HG03025 (cell line): ENCODE measurements around the gene TPCN1.

ENCODE experiments used
- ATAC-seq: cut with Tn5 transposase; IDR thresholded peaks from one replicate; pipeline ENCODE4 v1.9.1; 2021; ENCODE audit warnings: mild to moderate bottlenecking, moderate library complexity; ENCODE audit not compliant: unreplicated experiment, low FRiP score

Gene TPCN1

DNA sequence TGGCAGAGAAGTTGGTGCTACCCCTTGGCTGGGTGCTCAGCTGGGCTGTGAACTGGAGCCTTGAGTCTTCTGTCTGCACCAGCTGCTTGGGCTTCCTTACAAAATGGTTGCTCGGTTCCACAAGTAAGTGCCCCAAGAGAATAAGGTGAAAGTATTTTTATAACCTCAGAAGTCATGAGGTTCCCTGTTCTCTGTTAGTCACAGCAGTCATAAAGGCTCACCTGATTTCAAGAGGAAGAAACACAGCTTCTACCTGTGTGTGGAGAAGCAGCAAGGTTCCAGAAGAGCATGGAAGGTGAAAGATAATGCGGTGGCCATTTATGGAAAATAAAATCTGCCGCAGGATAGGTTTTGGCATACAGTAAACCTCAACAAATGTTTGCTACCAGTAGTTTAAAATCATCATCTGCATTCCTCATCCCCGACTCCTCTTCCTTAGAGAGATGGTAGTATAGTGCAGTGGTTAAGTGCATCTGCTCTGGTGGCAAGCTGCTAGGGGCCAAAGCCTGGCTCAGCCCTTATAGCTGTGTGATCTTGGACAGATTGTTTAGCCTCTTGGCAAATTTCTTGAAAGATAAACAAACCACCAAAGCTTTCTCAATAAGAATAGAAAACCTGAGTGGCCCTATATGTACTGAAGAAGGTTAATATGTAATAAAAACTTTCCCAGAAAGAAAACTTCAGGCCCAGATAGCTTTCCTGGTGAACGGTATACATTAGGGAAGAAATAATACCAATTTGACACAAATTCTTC is 32.4 kb downstream of the TPCN1 start:
- ATAC-seq = no peak

DNA sequence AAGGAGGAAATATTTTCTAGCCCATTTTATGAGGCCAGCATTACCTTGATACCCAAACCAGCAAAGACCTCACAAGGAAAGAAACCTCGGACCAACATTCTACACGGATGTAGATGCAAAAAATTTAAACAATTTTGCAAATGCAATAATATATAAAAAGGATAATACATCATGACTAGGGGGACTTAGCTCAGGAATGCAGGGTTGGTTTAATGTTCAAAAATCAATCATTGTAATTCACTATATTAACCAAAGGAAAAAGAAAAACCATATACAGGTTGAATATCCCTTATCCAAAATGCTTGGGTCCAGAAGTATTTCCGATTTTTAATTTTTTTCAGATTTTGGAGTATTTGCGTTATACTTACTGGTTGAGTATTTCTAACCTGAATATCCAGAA is 33.0 kb downstream of the TPCN1 start:
- ATAC-seq = no peak

DNA sequence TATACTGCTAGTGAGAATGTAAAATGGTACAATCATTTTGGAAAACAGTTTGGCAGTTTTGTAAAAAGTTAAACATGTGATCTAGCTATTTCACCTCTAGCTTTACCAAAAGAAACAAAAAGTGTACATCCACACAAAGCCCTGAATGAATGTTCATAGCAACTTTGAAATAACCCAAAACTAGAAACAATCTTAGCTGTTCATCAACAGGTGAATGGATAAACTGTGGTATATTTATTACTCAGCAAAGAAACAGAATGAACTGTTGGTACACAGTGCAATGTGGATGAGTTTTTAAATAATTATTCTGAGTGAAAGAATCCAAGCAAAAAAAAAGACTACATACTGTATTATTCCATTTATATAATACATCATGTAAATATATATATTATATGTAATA is 36.3 kb downstream of the TPCN1 start:
- no peak for ATAC-seq

DNA sequence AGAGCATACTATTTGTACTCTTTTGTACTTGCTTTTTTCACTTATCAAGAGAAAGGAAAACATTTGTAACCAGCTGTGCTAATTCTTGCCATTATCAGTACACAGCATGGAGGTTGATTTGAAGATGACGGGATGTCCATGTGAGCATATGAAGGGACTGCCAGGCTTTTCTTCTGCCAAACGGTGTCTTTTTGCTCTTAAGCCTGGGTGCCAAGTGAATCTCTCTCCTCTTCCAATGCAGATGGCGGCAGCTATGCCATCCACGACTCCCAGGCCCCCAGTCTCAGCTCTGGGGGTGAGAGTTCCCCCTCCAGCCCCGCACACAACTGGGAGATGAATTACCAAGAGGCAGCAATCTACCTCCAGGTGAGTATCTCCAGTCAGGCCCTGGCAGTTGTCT is 38.9 kb downstream of the TPCN1 start:
- no peak for ATAC-seq

DNA sequence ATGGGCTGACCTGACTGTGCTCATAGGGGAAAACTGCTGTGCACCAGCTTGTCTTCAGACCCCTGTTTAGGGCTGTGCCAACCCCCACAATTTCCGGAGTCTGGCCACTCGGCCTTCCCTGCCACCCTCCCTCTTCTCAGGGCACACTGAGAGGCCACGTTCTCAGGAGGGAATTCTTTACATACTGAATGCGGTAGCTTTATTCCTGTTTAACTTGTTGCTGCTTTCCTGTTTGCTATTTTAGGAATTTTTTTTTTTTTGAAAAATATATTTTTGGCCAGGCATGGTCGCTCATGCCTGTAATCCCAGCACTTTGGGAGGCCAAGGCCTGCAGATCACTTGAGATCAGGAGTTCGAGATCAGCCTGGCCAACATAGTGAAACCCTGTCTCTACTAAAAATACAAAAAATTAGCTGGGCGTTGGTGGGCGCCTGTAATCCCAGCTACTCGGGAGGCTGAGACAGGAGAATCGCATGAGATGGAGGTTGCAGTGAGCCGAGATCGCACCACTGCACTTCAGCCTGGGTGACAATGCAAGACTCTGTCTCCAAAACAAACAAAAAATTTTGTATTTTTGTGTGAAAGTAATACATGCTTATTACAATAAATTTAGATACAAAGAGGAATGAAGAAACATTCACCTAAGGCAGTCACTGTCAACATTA is 39.5 kb downstream of the TPCN1 start:
- no peak for ATAC-seq

DNA sequence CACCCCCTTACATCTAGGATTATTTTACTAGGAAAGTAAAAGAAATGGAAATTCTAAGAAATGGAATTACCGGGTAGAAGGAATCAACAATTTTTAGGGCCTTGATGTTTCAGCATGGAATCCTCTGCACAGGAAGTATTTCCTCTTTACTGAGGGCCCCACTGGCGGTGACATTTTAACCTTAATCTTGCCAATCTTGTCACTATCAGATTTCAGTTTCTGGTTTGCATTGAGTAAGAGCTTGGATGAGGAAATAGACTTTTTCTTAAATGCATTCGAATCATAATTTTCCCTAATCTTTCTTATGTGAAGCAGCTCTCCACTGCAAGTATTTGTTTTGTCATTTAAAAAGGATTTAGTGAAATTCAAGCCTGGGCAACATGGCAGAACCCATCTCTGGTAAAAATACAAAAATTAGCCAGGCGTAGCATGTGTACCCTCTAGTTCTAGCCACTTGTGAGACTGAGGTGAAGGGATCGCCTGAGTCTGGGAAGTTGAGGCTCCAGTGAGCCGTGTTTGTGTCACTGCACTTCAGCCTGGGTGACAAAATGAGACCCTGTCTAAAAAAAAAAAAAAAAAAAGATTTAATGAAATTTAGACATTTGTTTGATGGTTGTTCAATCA is 40.7 kb downstream of the TPCN1 start:
- ATAC-seq = no peak

DNA sequence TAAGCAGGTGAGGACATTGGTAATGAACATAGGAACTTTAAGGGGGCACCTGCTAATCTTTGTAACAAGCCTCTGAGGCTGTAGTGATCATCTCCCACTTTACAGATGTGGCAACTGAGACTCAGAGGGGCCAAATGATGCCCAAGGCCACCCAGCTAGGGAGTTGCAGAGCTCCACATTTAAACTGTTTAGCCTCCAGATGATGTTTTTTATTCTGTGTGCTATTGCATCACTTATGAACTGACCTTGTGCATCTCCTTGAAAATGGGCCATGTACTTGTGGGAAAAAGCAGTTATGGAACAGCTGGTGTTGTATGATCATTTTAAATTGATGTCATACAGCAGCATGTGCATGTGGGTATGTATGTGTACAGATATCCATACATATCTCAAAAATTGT is 41.4 kb downstream of the TPCN1 start:
- no peak for ATAC-seq

DNA sequence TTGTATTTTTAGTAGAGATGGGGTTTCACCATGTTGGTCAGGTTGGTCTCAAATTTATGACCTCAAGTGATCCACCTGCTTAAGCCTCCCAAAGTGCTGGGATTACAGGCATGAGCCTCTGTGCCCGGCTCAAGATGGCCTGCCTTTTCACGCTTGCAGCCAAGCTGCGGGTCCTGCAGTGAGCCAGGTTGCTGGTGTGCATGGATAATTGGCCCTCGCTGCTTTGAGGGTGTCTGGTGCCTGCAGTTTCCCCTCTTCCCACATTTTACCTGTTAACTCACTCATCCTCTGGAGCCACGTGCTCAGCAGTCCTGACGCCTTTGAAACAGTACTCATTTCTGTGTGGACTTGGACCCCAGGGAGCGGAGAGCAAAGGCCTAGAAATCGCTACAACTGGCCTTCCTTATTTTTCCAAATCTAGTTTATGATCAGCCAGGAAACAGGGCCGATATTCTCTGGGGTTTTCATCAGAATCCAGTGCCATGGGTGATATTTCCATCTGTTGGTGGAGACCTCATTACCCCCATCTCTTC is 42.2 kb downstream of the TPCN1 start:
- no peak for ATAC-seq

DNA sequence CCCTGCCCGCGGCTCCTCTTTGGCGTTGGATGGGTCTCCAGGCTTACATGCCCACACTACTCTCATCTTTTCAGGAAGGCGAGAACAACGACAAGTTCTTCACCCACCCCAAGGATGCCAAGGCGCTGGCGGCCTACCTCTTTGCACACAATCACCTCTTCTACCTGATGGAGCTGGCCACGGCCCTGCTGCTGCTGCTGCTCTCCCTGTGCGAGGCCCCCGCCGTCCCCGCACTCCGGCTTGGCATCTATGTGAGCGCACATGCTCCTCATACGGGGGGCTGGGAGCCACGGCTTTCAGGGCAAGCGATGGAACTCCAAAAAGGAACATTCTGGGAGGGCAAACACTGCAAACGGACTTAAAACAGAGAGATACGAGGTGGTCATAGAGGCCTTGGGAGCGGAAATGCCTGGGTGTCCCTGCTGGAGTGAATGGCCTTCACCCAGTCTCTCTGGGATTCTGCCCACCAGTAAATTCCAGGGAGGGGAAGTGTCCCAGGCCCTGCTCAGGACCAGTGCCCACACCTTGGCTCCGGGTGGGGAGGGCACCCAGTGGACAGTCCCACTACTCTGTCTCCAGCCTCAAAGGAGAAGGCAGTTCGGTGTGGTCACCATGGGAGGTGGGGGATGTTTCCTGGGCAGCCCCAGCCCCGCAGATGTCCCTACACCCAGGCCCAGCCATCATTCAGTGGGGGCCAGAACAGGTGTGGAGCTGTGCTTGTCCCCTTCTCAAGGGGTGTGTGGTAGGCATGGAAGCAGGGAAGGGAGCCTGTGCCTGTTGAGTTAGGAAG is 45.0 kb downstream of the TPCN1 start:
- ATAC-seq = no peak

DNA sequence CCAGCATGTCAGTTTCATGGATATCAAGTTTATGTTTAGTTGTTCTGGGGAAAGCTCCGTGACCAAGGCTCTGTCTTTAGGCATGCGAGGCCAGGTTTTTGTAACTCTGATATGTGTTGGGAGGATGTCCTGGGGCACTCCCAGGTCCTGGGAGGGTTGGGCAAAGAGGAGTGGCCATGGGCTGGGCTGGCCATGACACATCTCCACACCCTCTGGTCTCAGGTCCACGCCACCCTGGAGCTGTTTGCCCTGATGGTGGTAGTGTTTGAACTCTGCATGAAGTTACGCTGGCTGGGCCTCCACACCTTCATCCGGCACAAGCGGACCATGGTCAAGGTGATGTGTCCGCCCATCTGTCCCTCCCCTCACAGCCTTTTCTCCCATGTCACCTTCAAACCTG is 46.4 kb downstream of the TPCN1 start:
- no peak for ATAC-seq

DNA sequence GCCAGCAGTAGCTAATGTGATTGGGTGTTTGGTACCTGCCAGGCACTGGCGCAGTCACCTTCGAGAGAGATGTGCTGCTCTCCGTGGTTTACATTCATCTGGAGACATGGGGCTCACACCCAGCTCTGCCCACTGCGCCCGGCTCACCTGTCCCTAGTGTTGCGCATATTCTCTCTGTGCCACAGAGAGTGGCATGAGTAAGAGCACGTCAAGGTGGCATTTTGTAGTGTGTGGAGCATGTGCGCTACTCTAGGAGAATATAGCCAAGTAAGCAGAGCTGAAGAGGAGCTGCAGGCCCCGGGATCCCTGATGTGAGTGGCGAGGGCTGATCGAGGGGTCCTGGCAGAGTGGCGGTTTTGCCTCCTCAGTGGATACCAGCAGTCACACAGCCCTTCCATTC is 46.9 kb downstream of the TPCN1 start:
- no peak for ATAC-seq

DNA sequence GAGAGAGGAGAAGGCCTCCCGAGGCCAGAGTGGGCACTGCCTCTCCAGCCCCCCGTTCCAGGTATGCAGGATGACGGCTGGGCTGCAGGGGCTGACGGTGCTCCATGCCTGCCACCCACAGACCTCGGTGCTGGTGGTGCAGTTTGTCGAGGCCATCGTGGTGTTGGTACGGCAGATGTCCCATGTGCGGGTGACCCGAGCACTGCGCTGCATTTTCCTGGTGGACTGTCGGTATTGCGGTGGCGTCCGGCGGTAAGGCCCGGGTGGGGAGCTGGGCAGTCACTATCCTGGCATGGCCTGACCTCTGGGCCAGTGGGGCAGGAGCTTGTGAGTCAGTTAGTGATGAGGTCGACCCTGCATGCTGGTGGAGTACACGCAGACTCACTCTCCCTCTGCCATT is 47.4 kb downstream of the TPCN1 start:
- ATAC-seq = no peak

DNA sequence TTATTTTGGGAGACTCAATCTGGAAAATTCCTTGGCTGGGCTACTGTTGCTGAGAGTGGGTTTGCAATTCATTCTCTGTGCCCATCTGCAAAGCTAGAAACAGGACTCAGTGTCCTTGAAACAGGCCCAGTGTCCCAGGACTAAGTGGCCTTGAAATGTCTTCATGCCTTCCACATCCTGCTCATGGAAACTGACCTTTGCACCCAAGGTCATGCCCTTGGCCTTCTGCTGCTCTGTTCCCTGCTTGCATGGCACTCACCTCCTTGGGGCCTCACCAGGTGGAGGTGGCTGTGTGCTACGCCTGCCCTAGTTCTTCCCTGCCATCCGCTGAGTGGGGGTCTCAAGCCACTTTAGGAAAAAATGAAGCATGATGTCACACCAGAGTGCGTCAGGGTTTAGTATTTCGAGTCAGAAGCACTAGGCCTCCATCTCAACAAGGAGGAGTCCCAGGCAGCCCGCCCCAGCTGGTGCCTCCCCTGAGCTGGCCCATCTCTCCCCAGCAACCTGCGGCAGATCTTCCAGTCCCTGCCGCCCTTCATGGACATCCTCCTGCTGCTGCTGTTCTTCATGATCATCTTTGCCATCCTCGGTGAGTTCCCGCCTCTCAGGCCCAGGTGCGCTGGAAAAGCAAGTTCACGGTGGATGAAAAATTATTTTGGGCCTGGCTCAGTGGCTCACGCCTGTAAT is 48.1 kb downstream of the TPCN1 start:
- ATAC-seq = no peak

DNA sequence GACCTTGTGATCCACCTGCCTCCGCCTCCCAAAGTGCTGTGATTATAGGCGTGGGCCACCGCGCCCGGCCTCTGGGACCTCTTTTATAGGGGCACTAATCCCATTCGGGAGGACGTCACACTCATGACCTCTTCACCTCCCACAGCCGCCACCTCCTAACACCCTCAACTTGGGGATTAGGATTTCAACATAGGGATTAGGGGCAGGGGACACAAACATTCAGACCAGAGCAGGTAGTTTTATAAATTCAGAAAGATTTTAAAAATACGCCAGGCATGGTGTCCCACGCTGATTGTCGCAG is 49.4 kb downstream of the TPCN1 start:
- no peak for ATAC-seq

DNA sequence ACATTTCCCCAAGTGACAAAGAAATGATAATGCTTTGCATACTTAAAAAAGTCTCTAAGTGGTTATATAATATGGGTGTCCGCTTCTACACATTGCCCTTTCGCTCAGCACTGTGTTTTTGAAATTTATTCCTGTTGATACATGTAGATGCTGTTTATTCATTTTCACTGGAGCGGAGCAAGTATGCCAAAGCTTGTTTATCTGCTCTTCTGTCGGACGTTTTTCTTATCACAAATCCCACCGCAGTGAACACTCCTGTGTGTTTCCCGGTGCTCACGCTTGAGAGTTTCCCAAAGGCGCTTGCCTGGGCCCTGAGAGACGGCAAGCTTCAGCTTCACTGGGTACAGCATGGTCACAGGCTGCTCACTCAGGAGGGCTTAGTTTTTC is 50.2 kb downstream of the TPCN1 start:
- no peak for ATAC-seq

DNA sequence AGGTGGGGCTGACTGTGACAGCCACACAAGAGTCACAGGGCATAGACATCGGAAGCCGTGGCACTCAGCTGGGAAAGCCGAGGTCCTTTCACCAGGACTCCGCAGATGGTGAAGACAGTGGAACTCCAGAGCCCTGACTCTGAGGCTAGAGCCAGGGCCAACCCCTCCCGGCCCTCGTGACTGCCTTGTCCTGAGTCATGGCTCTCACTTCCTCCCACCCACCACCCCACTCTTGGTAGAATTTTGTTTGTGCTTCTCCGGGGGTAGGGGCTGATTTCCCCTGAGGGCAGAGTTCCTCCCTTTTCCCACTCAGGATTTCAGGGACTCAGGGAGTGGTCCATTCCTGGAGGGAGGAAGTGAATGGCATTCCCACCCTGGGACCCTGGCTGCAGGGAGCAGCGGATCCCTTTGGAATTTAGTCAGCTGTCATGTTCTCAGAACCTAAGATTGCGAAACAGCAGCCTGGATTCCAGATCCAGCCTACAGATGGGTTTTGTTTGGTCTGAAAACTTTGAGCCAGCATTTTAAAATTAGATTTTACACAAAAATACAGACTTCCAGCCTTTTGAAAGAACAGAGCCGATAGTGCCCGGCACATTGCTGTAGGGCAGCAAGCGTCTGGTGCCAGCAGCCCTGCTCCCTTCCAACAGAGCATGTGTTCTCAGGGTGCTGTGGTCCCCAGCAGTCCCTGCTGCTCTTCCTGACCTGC is 50.7 kb downstream of the TPCN1 start:
- no peak for ATAC-seq

DNA sequence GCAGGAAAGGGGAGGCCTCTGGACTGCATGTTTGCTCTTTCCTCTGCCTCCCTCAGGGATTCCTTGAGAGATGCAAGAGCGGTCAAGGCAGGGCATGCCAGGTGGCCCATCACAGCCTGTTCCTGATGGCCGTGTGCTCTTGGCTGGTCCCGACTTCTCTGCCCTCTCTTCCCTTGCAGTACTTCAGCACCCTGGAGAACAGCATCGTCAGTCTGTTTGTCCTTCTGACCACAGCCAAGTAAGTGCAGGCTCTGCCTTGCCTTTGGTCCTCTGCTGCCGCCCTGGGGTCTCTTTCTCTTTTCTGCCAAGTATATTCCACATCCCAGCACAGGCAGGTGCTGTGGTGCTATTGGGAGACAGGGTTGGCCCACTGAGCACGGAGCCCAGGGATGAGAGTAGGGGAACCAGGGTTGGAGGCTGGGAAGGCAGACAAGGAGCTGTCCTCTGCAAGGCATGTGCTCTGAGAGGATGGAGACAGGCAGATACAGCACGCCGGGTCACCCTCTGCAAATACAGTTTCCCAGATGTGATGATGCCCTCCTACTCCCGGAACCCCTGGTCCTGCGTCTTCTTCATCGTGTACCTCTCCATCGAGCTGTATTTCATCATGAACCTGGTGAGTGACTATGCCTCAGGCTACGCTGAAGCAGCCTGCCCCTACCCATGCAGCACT is 51.9 kb downstream of the TPCN1 start:
- ATAC-seq = no peak

DNA sequence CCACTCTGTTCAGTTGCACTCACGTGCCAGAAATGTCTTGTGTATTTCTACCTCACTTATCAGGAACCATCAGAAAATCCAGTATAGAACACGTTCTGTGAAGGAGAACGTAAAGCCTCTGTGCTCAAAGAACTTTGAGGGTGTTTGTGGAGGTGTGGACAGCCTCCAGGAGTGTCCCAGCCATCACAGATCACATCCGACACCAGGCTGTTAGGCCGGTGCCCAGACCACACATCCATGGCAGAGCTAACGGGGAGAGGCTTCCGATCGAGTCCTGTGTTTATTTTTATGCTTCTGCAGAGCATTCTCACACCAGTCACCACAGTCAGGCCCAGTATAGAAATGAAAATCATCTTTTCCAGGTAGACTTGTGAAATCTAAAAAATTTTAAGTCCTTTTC is 53.6 kb downstream of the TPCN1 start:
- no peak for ATAC-seq

DNA sequence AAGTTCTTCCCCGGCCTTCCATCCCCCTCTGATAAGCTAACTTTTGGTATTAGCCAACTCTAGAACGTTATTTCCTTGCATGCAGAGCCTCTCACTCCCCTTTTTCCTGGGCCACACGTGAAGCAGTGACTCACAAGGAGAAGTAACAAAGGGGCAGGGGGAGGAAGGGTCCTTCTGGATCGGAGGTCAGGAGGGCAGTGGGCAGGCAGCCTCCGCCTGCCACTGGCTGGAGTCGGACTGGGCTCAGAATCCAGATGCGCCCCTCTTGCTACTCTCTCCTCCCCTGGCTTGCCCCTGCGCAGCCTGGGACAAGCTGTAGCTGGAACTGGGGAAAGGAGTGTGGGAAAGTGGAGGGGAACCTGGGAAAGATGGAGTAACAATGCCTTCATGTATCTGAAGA is 55.0 kb downstream of the TPCN1 start:
- ATAC-seq = no peak
